Small intestine (tissue), 7 donors: ENCODE measurements around the gene IFNA4. TPM values are rescaled to one million over a fixed set of nuclear protein-coding genes. Genes with fewer than 3 reads are reported as not detected.

ENCODE experiments used
- DNase-seq, 2 donors: peaks; one replicate each; pipeline versions ENCODE4 v3.0.0 to v3.0.0-alpha.2; 2013
- FAIRE-seq: peaks from 2 replicates; lab custom pipeline; 2012; peaks lifted over from hg19 to GRCh38; lab: Jason Lieb, UNC
- H3K27ac ChIP-seq, 3 donors: one replicate each; pipeline ENCODE4 v1.5.1; 2013; ENCODE audit warnings: low read length in 2 of 3, mild to moderate bottlenecking in 2 of 3, control low read depth in 1 of 3, inconsistent platforms in 1 of 3, low read depth in 1 of 3, moderate library complexity in 1 of 3
- H3K27me3 ChIP-seq, 3 donors: one replicate each; pipeline ENCODE4 v1.6.1; 2013; ENCODE audit warnings: low read length in 3 of 3, inconsistent platforms in 1 of 3; ENCODE audit not compliant: control insufficient read depth in 3 of 3, insufficient read depth in 3 of 3
- H3K36me3 ChIP-seq, 3 donors: one replicate each; pipeline ENCODE4 v1.6.1; 2013; ENCODE audit warnings: low read length in 3 of 3, inconsistent platforms in 1 of 3, low read depth in 1 of 3, mild to moderate bottlenecking in 1 of 3, moderate library complexity in 1 of 3; ENCODE audit not compliant: control insufficient read depth in 3 of 3, insufficient read depth in 2 of 3
- H3K4me1 ChIP-seq, 3 donors: one replicate each; pipeline ENCODE4 v1.6.1; 2013; ENCODE audit warnings: low read length in 2 of 3, inconsistent platforms in 1 of 3, low read depth in 1 of 3, mild to moderate bottlenecking in 1 of 3, moderate library complexity in 1 of 3; ENCODE audit not compliant: control insufficient read depth in 3 of 3, insufficient read depth in 2 of 3
- H3K4me3 ChIP-seq, 3 donors: one replicate each; pipeline ENCODE4 v1.5.1; 2013; ENCODE audit warnings: low read length in 3 of 3, control low read depth in 1 of 3, inconsistent platforms in 1 of 3, low read depth in 1 of 3, mild to moderate bottlenecking in 1 of 3, moderate library complexity in 1 of 3
- H3K9me3 ChIP-seq, 2 donors: one replicate each; pipeline ENCODE4 v1.6.1; 2013; ENCODE audit warnings: low read depth in 1 of 2, low read length in 1 of 2; ENCODE audit not compliant: control insufficient read depth in 2 of 2, insufficient read depth in 1 of 2
- WGBS, 3 donors: extraction: QIAGEN DNeasy Blood & Tissue Kit; methylation state at CpG; one replicate each; pipeline ENCODE4 v1.1.7; 2013; 5-methylcytosine and 5-hydroxymethylcytosine counted together
- polyA plus RNA-seq, 4 donors: library from polyadenylated mRNA; stranded (reverse) in 3 of 4; unstranded in 1 of 4; fragments of 200-250 nt in 3 of 4; fragments of 120-200 nt in 1 of 4; gene quantifications; one replicate each; pipeline versions ENCODE4 v1.2.1 to v1.2.3, GENCODE V29; 2013
- donor health status: healthy with polysubstance abuse.
- donor health status: control.
- donor health status: control.
- donor health status: Bipolar disorder and iron deficiency.
- donor health status: healthy.

The IFNA4 gene
- polyA plus RNA-seq, 4 donors: not detected

GRCh38 chr9:21153336-21154017, 33.9 kb downstream of the IFNA4 start:
- H3K4me1 ChIP-seq: no peaks in the 10 kb centered on the region
- FAIRE-seq (no peak), DNase-seq (no peak)
- H3K27me3 ChIP-seq: no peaks in the 10 kb centered on the region
- H3K36me3 ChIP-seq: no peaks in the 10 kb centered on the region
- no peak overlapping the region for H3K27ac ChIP-seq
- WGBS, 3 donors: 40 to 47% (median 41%) methylated on average over 3 of the region's 3 CpGs
- peaks cover 0 to 1% of the 10 kb centered on the region in 2 donors for H3K9me3 ChIP-seq
- H3K4me3 ChIP-seq: no peak overlapping the region

GRCh38 chr9:21144603-21145002, 42.8 kb downstream of the IFNA4 start:
- no peaks in the 10 kb centered on the region for H3K27me3 ChIP-seq
- DNase-seq: no peak
- H3K9me3 ChIP-seq: peaks cover 0 to under 1% of the 10 kb centered on the region in 2 donors
- FAIRE-seq: no peak
- no peak overlapping the region for H3K27ac ChIP-seq
- H3K36me3 ChIP-seq: no peaks in the 10 kb centered on the region
- no peaks in the 10 kb centered on the region for H3K4me1 ChIP-seq
- no peak overlapping the region for H3K4me3 ChIP-seq
- 59 to 65% (median 65%) methylated on average over 1 of the region's 1 CpG for WGBS, 3 donors

DNA sequence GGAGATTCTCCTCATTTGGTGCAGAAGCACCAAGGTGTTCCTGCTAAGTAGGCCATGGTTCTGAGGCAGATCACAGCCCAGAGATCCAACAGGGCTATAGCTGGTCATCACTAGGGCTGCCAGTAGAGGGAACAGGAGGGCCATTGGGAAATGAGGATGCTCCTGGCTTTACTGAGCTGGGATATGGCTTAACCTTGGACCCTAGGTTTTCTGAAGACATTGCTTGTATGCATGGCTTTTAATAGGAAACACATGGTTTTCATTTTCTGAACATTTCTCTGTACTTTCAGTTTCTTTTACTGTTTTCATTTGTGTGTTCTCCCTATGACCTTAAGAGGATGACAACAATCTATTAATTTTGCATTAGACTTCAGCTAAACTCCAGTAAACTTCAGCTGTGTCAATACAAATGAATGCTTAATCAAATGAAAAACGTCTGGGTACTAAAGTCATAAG, 45.9 kb downstream of the IFNA4 start, which contains the start of gene IFNW1:
TSS of gene IFNW1 (minus strand) at position 406 of the 456 bp plus-strand sequence. CDS start at position 144, 262 bp downstream.
- H3K27ac ChIP-seq: no peak within 1 kb of the TSS
- FAIRE-seq (no peak), DNase-seq (no peak)
- H3K27me3 ChIP-seq: no peaks in the 10 kb centered on the region
- H3K9me3 ChIP-seq: no peaks in the 10 kb centered on the region
- WGBS, 3 donors: 11 to 29% (median 21%) methylated on average over 1 of the region's 1 CpG
- no peaks in the 10 kb centered on the region for H3K36me3 ChIP-seq
- H3K4me3 ChIP-seq: no peak within 1 kb of the TSS
- H3K4me1 ChIP-seq: no peaks in the 10 kb centered on the region

- Histone ChIP-seq H3K4me1 (no peaks in the 10 kb centered on the region), H3K9me3 (no peaks in the 10 kb centered on the region), H3K27ac (no peak overlapping the region), H3K4me3 (no peak overlapping the region), H3K27me3 (no peaks in the 10 kb centered on the region), H3K36me3 (no peaks in the 10 kb centered on the region)
- DNase-seq (no peak), FAIRE-seq (no peak)
- 44 to 91% (median 86%) methylated on average over 1 of the region's 1 CpG for WGBS, 3 donors
Observed at GRCh38 chr9:21137020-21137419, 50.4 kb downstream of the IFNA4 start.

Other genes starting within 250 kb of the IFNA4 start
- 1 to 10 TPM in 1 of 4 donors, under 1 TPM in 3; 0.22 to 2.9 (median 0.88) TPM for gene HACD4, start 155.9 kb downstream of the IFNA4 start, polyA plus RNA-seq
- gene IFNB1, start 109.6 kb downstream of the IFNA4 start, polyA plus RNA-seq: not detected
- gene IFNW1, start 45.8 kb downstream of the IFNA4 start, polyA plus RNA-seq: under 1 TPM in 1 of 4 donors, not detected in 3; 0.03 TPM
- not detected for gene IFNA21, start 20.9 kb downstream of the IFNA4 start, polyA plus RNA-seq
- gene IFNA7, start 14.6 kb upstream of the IFNA4 start, polyA plus RNA-seq: not detected
- gene IFNA10, start 19.6 kb upstream of the IFNA4 start, polyA plus RNA-seq: not detected
- gene IFNA16, start 29.7 kb upstream of the IFNA4 start, polyA plus RNA-seq: not detected
- not detected for gene IFNA17, start 40.6 kb upstream of the IFNA4 start, polyA plus RNA-seq
- not detected for gene IFNA14, start 52.4 kb upstream of the IFNA4 start, polyA plus RNA-seq
- gene IFNA5, start 117.7 kb upstream of the IFNA4 start, polyA plus RNA-seq: not detected
- gene KLHL9, start 147.8 kb upstream of the IFNA4 start, polyA plus RNA-seq: 10 to 100 TPM in 1 of 4 donors, 1 to 10 TPM in 3; 4.6 to 31.5 (median 7.5) TPM
- not detected for gene IFNA6, start 163.3 kb upstream of the IFNA4 start, polyA plus RNA-seq
- not detected for gene IFNA13, start 180.5 kb upstream of the IFNA4 start, polyA plus RNA-seq
- gene IFNA2, start 197.8 kb upstream of the IFNA4 start, polyA plus RNA-seq: not detected
- not detected for gene IFNA8, start 221.5 kb upstream of the IFNA4 start, polyA plus RNA-seq